22Rv1 (cell line): ENCODE data around the gene LRRC46.

Source experiments
- ZFX ChIP-seq: fragments of 450-650 bp; IDR thresholded peaks from 2 replicates; pipeline ENCODE4 v1.6.1; 2017; ENCODE audit warnings: antibody characterized with exemption, borderline replicate concordance
- TF ChIP-seq, protein P1 (sequence below): fragments of 450-650 bp; IDR thresholded peaks from 2 replicates; pipeline ENCODE4 v1.5.1; 2017; ENCODE audit warnings: mild to moderate bottlenecking

DNA sequence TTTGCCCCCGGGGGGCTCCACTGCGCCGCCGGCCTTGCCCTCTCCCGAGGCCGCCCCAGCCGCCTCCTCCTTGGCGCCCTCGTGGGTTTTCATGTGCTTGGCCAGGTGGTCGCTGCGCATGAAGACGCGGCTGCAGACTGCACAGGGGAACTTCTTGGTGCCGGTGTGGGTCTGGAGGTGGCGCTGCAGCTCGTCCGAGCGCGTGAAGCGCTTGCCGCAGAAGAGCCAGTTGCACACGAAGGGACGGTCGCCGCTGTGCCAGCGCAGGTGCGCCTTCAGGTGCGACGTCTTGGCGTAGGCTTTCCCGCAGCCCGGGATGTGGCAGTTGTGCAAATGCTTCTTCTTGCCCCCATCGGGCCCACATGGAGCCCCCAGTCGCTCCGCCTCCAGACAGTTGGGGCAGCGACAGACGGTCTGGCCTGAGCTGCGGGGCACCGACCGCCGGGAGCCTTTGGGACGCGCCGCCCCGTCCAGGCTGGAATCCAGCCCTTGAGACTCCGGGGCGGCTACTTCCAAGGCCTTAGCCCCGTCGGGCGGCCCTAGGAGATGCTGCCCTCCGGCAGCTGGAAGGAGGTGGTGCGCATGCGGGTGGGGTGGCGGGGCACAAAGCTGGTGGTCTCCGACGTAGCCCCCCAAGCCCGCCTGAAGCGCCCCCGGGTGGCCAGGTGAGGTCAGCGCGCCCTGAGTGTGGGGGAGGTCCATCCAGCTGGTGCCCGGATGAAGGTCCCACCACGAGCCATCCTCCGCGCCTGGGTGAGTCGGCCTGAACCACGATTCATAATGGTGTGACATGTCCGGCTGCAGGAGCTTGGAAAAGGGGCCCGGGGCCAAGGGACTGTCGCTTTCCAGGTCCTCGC lies 16.1 kb downstream of the LRRC46 start:
- TF ChIP-seq, protein P1, sequence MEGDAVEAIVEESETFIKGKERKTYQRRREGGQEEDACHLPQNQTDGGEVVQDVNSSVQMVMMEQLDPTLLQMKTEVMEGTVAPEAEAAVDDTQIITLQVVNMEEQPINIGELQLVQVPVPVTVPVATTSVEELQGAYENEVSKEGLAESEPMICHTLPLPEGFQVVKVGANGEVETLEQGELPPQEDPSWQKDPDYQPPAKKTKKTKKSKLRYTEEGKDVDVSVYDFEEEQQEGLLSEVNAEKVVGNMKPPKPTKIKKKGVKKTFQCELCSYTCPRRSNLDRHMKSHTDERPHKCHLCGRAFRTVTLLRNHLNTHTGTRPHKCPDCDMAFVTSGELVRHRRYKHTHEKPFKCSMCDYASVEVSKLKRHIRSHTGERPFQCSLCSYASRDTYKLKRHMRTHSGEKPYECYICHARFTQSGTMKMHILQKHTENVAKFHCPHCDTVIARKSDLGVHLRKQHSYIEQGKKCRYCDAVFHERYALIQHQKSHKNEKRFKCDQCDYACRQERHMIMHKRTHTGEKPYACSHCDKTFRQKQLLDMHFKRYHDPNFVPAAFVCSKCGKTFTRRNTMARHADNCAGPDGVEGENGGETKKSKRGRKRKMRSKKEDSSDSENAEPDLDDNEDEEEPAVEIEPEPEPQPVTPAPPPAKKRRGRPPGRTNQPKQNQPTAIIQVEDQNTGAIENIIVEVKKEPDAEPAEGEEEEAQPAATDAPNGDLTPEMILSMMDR = peak; percentile 80
- no peak for TF ChIP-seq ZFX
